Thyroid gland (tissue), 4 donors: ENCODE measurements around the gene ZNF586. TPM values are rescaled to one million over a fixed set of nuclear protein-coding genes. Genes with fewer than 3 reads are reported as not detected.
"Not testable (repeated sequence)": the region's sequence is repeated elsewhere in the genome, so short reads cannot be mapped to it uniquely, and the experiment has no call there.

ENCODE experiments used
- DNase-seq, 2 donors: peaks; one replicate each; pipeline ENCODE4 v3.0.0-alpha.2; 2019
- H3K27ac ChIP-seq, 3 donors: fragments of 200-600 bp; sonication (generic); 1 replicate in 2 of 3; 2 replicates in 1 of 3; pipeline ENCODE4 v1.5.1; 2016 to 2019; ENCODE audit warnings: mild to moderate bottlenecking in 1 of 3, moderate library complexity in 1 of 3
- H3K27me3 ChIP-seq: fragments of 200-600 bp; sonication (generic); one replicate; pipeline ENCODE4 v1.5.1; 2019
- H3K36me3 ChIP-seq, 2 donors: fragments of 200-600 bp; sonication (generic); one replicate each; pipeline ENCODE4 v1.5.1; 2016 to 2019
- H3K4me1 ChIP-seq, 2 donors: fragments of 200-600 bp; sonication (generic); one replicate each; pipeline ENCODE4 v1.5.1; 2017 to 2019
- H3K4me3 ChIP-seq, 3 donors: fragments of 200-600 bp; sonication (generic); replicated peaks in 1 of 3; 1 replicate in 2 of 3; 2 replicates in 1 of 3; pipeline ENCODE4 v1.5.1; 2016; ENCODE audit warnings: mild to moderate bottlenecking in 1 of 3
- H3K9me3 ChIP-seq: fragments of 200-600 bp; sonication (generic); one replicate; pipeline ENCODE4 v1.5.1; 2017
- CTCF ChIP-seq, 6 experiments: fragments of 200-600 bp in 3 of 6; fragments of 450-650 bp in 3 of 6; sonication (generic) in 3 of 6; IDR thresholded peaks; one replicate each; pipeline ENCODE4 v1.5.1; 2016 to 2019; ENCODE audit warnings: antibody characterized with exemption in 6 of 6, mild to moderate bottlenecking in 2 of 6, inconsistent platforms in 1 of 6, moderate library complexity in 1 of 6
- POLR2A ChIP-seq, 2 donors: fragments of 450-650 bp; IDR thresholded peaks; one replicate each; pipeline ENCODE4 v1.6.1; 2017; ENCODE audit warnings: antibody characterized with exemption in 2 of 2, mild to moderate bottlenecking in 2 of 2, moderate library complexity in 1 of 2
- WGBS, 2 donors: methylation state at CpG; one replicate each; pipeline ENCODE4 v1.1.5; 2017; 5-methylcytosine and 5-hydroxymethylcytosine counted together
- intact Hi-C: fragments of 100-400 bp; cut with DNase I; formaldehyde crosslinking; loops from one replicate; pipeline ENCODE4 v1.15.1; 2023
- total RNA-seq, 4 donors: library from RNA; depleted of rRNA; stranded (reverse); fragments of >200 nt; gene quantifications; one replicate each; pipeline ENCODE4 v1.2.3, GENCODE V29; 2016

Gene ZNF586
- total RNA-seq = 10 to 100 TPM; 23.8 to 30.5 (median 27.5) TPM

DNA sequence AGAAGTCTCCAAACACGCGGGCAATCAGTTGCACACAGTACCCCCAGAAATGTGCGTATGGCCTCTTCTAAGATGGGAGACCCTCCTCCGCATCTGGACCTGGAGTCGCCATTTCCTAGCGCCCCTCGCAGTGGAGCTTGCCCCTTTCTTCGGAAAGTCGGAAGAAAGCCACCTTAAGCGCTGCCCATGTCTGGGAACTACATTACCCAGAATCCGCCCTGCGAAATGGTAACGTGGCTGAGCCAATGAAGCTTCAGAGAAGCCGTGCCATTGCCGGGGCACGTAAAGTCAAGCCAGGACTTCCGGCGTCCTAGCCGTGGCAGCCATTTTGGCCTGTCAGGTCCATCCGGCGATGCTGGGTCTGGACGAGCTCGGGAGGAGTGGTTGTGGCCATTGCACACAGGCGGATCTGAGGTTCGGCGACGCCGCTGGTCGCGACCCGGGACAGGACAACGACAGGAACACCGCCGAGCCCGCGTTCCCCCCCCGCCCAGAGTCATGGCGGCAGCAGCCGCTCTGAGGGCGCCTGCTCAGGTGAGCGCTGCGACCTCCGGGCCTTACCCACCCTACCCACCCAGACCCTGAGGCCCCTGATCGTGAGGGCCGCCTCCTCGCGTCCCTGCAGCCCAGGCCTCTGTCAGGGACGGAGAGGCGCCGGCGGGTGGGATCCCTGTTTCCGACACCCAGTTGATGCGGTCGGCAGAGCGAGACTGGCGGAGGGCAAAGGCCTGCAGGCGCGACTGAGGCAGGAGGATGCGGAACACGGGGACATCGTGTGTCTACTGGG lies at the start of gene ZNF586:
ZNF586 (plus strand) TSS at position 332 of the 787 bp plus-strand sequence; CDS start at position 499, 167 bp downstream.
- 2 to 4% methylated on average over 26 to 28 of the region's 61 CpGs for WGBS, 2 donors
- peak within 1 kb of the TSS; percentile 53 to 82 (median 57) for H3K27ac ChIP-seq
- no peaks in the 10 kb centered on the region for H3K9me3 ChIP-seq
- no peak for TF ChIP-seq CTCF (IDR thresholded peaks at IDR 0.05)
- TF ChIP-seq POLR2A (IDR thresholded peaks at IDR 0.05) = peak in 1 of 2 donors; percentile 64
- H3K4me3 ChIP-seq = peak within 1 kb of the TSS in 2 of 3 donors; percentile 66 to 97
- H3K4me1 ChIP-seq = peaks cover 7 to 17% of the 10 kb centered on the region in 2 donors
- DNase-seq = peak; percentile 90 to 92
- intact Hi-C loops = loop anchor here (10.0 kb wide), 1 partner anchor 45 kb away; the partner anchor contains the start of gene ZNF552
- H3K27me3 ChIP-seq = no peaks in the 10 kb centered on the region
- no peaks in the 10 kb centered on the region for H3K36me3 ChIP-seq

DNA sequence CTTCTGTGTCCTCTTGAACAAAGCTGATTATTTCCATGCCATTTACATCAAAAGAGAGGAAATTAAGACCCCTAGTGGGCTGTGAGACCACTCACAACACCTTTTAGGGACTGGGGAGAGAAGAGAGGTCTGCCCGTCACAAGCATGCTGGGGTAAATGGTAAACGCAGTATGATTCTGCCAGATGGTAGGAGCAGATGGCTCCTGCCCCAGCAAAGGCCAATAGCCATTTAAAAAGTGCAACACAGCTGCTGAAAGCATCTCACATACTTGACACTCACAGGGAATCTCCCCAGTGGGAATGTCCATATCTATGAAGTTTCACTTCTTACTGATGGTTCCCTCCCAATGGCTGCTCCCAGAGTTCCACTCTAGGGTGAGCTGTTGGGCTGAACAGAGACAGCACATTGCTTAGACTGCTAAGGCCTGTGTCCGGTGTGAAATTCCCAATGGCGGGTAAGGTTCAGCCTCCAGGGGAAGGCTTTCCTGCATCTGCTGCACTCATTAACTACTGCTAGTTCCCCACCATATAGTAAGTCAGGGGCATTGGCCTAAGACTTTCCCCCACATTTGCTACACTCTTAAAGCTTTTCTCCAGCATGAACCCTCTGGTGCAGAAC lies 49.5 kb upstream of the ZNF586 start:
- Histone ChIP-seq H3K36me3 (peaks cover 24 to 37% of the 10 kb centered on the region in 2 donors), H3K9me3 (no peaks in the 10 kb centered on the region), H3K27me3 (no peaks in the 10 kb centered on the region), H3K4me1 (no peaks in the 10 kb centered on the region), H3K4me3 (no peak overlapping the region), H3K27ac (no peak overlapping the region)
- no peak for DNase-seq
- intact Hi-C loops = no loop called here
- 85 to 93% methylated on average over 4 of the region's 4 CpGs for WGBS, 2 donors
- TF ChIP-seq POLR2A (IDR thresholded peaks at IDR 0.05) (no peak), CTCF (IDR thresholded peaks at IDR 0.05) (no peak)

- Histone ChIP-seq H3K4me1 (no peaks in the 10 kb centered on the region), H3K36me3 (peaks cover 24 to 37% of the 10 kb centered on the region in 2 donors), H3K4me3 (no peak overlapping the region), H3K27ac (no peak overlapping the region), H3K27me3 (no peaks in the 10 kb centered on the region), H3K9me3 (no peaks in the 10 kb centered on the region)
- TF ChIP-seq CTCF (IDR thresholded peaks at IDR 0.05) = no peak
- TF ChIP-seq POLR2A (IDR thresholded peaks at IDR 0.05) = no peak
- intact Hi-C loops = no loop called here
- DNase-seq = no peak
- WGBS, 2 donors = 96 to 100% methylated on average over 10 of the region's 10 CpGs
These were observed 48.6 kb upstream of the ZNF586 start for GRCh38 chr19:57720878-57721277.

GRCh38 chr19:57738320-57738719 lies 31.2 kb upstream of the ZNF586 start:
- H3K36me3 ChIP-seq, H3K9me3 ChIP-seq, H3K27ac ChIP-seq, H3K27me3 ChIP-seq, intact Hi-C loops, H3K4me1 ChIP-seq, H3K4me3 ChIP-seq: not testable (repeated sequence)
- 1% methylated on average over 10 of the region's 10 CpGs for WGBS, 2 donors
- peak; percentile 71 to 73 for DNase-seq
- TF ChIP-seq CTCF (IDR thresholded peaks at IDR 0.05) = peak; percentile 24 to 80 (median 68)

GRCh38 chr19:57738770-57739169 lies 30.7 kb upstream of the ZNF586 start:
- H3K27ac ChIP-seq, H3K27me3 ChIP-seq, H3K4me1 ChIP-seq, intact Hi-C loops, H3K4me3 ChIP-seq, H3K36me3 ChIP-seq, H3K9me3 ChIP-seq, DNase-seq: not testable (repeated sequence)
- WGBS, 2 donors = 94% methylated on average over 7 of the region's 7 CpGs
